IMR-90 (cell line): Measurements from ENCODE around the gene CEBPB. TPM values are rescaled to one million over a fixed set of nuclear protein-coding genes. Genes with fewer than 3 reads are reported as not detected.
"Not testable (repeated sequence)": the region's sequence is repeated elsewhere in the genome, so short reads cannot be mapped to it uniquely, and the experiment has no call there.

ENCODE experiments used
- ATAC-seq: fragments of 200-7000 bp; cut with Tn5 transposase; 2 replicates; pipeline ENCODE4 v1.9.1; 2020; ENCODE audit warnings: low read depth, mild to moderate bottlenecking, moderate library complexity
- BruUV-seq: library from RNA; stranded (reverse); fragments of 400-500 nt; replicated peaks from 2 replicates; lab custom pipeline; 2021; lab: Mats Ljungman, UMichigan
- CTCF ChIA-PET: fragments of 300-600 bp; formaldehyde crosslinking; extraction: SDS; loops from one replicate; lab custom pipeline; 2021; ENCODE audit warnings: antibody characterized with exemption; lab: Yijun Ruan, JAX
- POLR2A ChIA-PET: fragments of 300-600 bp; sonication (Branson Sonifier 250); formaldehyde crosslinking; loops from one replicate; lab custom pipeline; 2022; ENCODE audit warnings: antibody characterized with exemption; ENCODE audit not compliant: unreplicated experiment; lab: Charles Lee
- DNase-seq: peaks from one replicate; pipeline ENCODE4 v3.0.0; 2013
- H2AFZ ChIP-seq: replicated peaks from 2 replicates; pipeline ENCODE3; 2013; ENCODE audit warnings: low read length, mild to moderate bottlenecking; ENCODE audit not compliant: poor library complexity
- H2AK5ac ChIP-seq: 2 replicates; pipeline ENCODE4 v1.6.1; 2013; ENCODE audit warnings: low read depth, low read length, inconsistent platforms
- H2AK9ac ChIP-seq: replicated peaks from 2 replicates; pipeline ENCODE3; 2013; ENCODE audit warnings: mild to moderate bottlenecking, low read depth, low read length, moderate library complexity; ENCODE audit not compliant: poor library complexity
- H2BK120ac ChIP-seq: 2 replicates; pipeline ENCODE4 v1.6.1; 2013; ENCODE audit warnings: low read depth, low read length, inconsistent platforms
- H2BK15ac ChIP-seq: 3 replicates; pipeline ENCODE4 v1.6.1; 2013; ENCODE audit warnings: low read depth, low read length, inconsistent platforms
- H2BK20ac ChIP-seq: 2 replicates; pipeline ENCODE4 v1.6.1; 2013; ENCODE audit warnings: low read depth, mild to moderate bottlenecking, inconsistent platforms, low read length, moderate library complexity
- H2BK5ac ChIP-seq: 2 replicates; pipeline ENCODE4 v1.6.1; 2013; ENCODE audit warnings: mild to moderate bottlenecking, low read depth, low read length, inconsistent platforms; ENCODE audit not compliant: poor library complexity, severe bottlenecking
- H3K14ac ChIP-seq: replicated peaks from 2 replicates; pipeline ENCODE4 v1.6.1; 2013; ENCODE audit warnings: low read depth, low read length, inconsistent platforms
- H3K18ac ChIP-seq: 2 replicates; pipeline ENCODE4 v1.6.1; 2013; ENCODE audit warnings: low read depth, low read length, control low read depth
- H3K23ac ChIP-seq: 2 replicates; pipeline ENCODE4 v1.6.1; 2013; ENCODE audit warnings: low read depth, low read length, inconsistent platforms
- H3K27ac ChIP-seq: 2 replicates; pipeline ENCODE4 v1.5.1; 2013; ENCODE audit warnings: mild to moderate bottlenecking, control low read depth, low read length; ENCODE audit not compliant: insufficient read depth
- H3K27me3 ChIP-seq: 2 replicates; pipeline ENCODE4 v1.6.1; 2013; ENCODE audit warnings: low read length; ENCODE audit not compliant: control insufficient read depth, insufficient read depth
- H3K36me3 ChIP-seq: 2 replicates; pipeline ENCODE4 v1.6.1; 2013; ENCODE audit warnings: low read length, mixed read lengths; ENCODE audit not compliant: control insufficient read depth, insufficient read depth
- H3K4ac ChIP-seq: 2 replicates; pipeline ENCODE4 v1.6.1; 2013; ENCODE audit warnings: low read depth, low read length, inconsistent platforms
- H3K4me1 ChIP-seq: 2 replicates; pipeline ENCODE4 v1.6.1; 2013; ENCODE audit warnings: low read length, mixed read lengths; ENCODE audit not compliant: control insufficient read depth, insufficient read depth
- H3K4me2 ChIP-seq: 2 replicates; pipeline ENCODE4 v1.6.1; 2013; ENCODE audit warnings: low read depth, mild to moderate bottlenecking, control low read depth, low read length, moderate library complexity
- H3K4me3 ChIP-seq: 2 replicates; pipeline ENCODE4 v1.5.1; 2013; ENCODE audit warnings: low read depth, mild to moderate bottlenecking, control low read depth, low read length, moderate library complexity; ENCODE audit not compliant: insufficient read depth
- H3K56ac ChIP-seq: 2 replicates; pipeline ENCODE4 v1.6.1; 2013; ENCODE audit warnings: low read length, inconsistent platforms; ENCODE audit not compliant: insufficient read depth; ENCODE audit errors: extremely low read depth
- H3K79me1 ChIP-seq, 2 experiments: 2 replicates each; pipeline ENCODE4 v1.6.1; 2013; ENCODE audit warnings: low read length in 2 of 2, inconsistent platforms in 1 of 2, low read depth in 1 of 2
- H3K9ac ChIP-seq: 2 replicates; pipeline ENCODE4 v1.6.1; 2013; ENCODE audit warnings: low read depth, low read length, control low read depth
- H3K9me1 ChIP-seq: 2 replicates; pipeline ENCODE4 v1.6.1; 2013; ENCODE audit warnings: low read length, inconsistent platforms; ENCODE audit not compliant: insufficient read depth
- H3K9me3 ChIP-seq: 2 replicates; pipeline ENCODE4 v1.6.1; 2013; ENCODE audit warnings: low read length; ENCODE audit not compliant: control insufficient read depth, insufficient read depth
- H4K20me1 ChIP-seq: 2 replicates; pipeline ENCODE4 v1.6.1; 2013; ENCODE audit warnings: low read length, inconsistent platforms; ENCODE audit not compliant: insufficient read depth
- H4K5ac ChIP-seq: 2 replicates; pipeline ENCODE4 v1.6.1; 2013; ENCODE audit warnings: mild to moderate bottlenecking, low read depth, low read length, control low read depth
- H4K8ac ChIP-seq, 2 experiments: 2 replicates each; pipeline ENCODE4 v1.6.1; 2013; ENCODE audit warnings: low read depth in 2 of 2, low read length in 2 of 2, control low read depth in 1 of 2, inconsistent platforms in 1 of 2
- H4K91ac ChIP-seq: 2 replicates; pipeline ENCODE4 v1.6.1; 2013; ENCODE audit warnings: low read depth, low read length, inconsistent platforms; ENCODE audit not compliant: insufficient read depth
- BHLHE40 ChIP-seq: fragments of 150-350 bp; IDR thresholded peaks from 2 replicates; pipeline ENCODE4 v1.6.1; 2016; ENCODE audit warnings: mild to moderate bottlenecking, low read depth, low read length
- CEBPB ChIP-seq: IDR thresholded peaks from 2 replicates; pipeline ENCODE4 v1.6.1; 2012; ENCODE audit warnings: low read depth, low read length, improper control_type of control experiment
- FOS ChIP-seq: fragments of 150-350 bp; IDR thresholded peaks from 2 replicates; pipeline ENCODE4 v1.6.1; 2016; ENCODE audit warnings: low read depth, low read length
- RAD21 ChIP-seq: IDR thresholded peaks from 2 replicates; pipeline ENCODE4 v1.6.1; 2012; ENCODE audit warnings: low read length, improper control_type of control experiment
- SMC3 ChIP-seq: fragments of 150-350 bp; IDR thresholded peaks from 2 replicates; pipeline ENCODE4 v1.6.1; 2016; ENCODE audit warnings: low read depth, mild to moderate bottlenecking, antibody characterized with exemption, low read length, moderate library complexity
- WGBS, 2 experiments: methylation state at CpG; one replicate each; pipeline versions ENCODE4 v1.1.5 to v1.1.7; 2013; ENCODE audit warnings: missing lambda C conversion rate in 2 of 2; ENCODE audit not compliant: insufficient read length in 1 of 2; ENCODE audit errors: extremely low coverage in 2 of 2; 5-methylcytosine and 5-hydroxymethylcytosine counted together
- dilution Hi-C: fragments of 300-500 bp; cut with HindIII; formaldehyde crosslinking; loops from one replicate; pipeline ENCODE4 v1.14.3; 2018; ENCODE audit warnings: low sequenced_read_pairs; ENCODE audit not compliant: unreplicated experiment
- in situ Hi-C: fragments of 300-500 bp; cut with MboI; formaldehyde crosslinking; loops from 3 replicates; pipeline ENCODE4 v1.14.3; 2019; ENCODE audit warnings: low sequenced_read_pairs, inconsistent platforms, mixed read lengths
- intact Hi-C: fragments of 100-400 bp; cut with micrococcal nuclease; formaldehyde crosslinking; loops from 2 replicates; pipeline ENCODE4 v1.10.0; 2022
- polyA plus RNA-seq, 3 experiments: library from polyadenylated mRNA; depleted of rRNA; stranded (reverse); fragments of >200 nt; gene quantifications; 2 replicates each; pipeline ENCODE4 v1.2.3, GENCODE V29; 2012; ENCODE audit warnings: low replicate concordance in 1 of 3
- total RNA-seq: library from RNA; depleted of rRNA; stranded (reverse); fragments of >200 nt; gene quantifications from 2 replicates; pipeline ENCODE4 v1.2.3, GENCODE V29; 2012

Gene CEBPB
- total and polyA plus RNA-seq, 2 of the 4 experiments (the other 2 are of a cell fraction), result 3.4 to 17.4 TPM

DNA sequence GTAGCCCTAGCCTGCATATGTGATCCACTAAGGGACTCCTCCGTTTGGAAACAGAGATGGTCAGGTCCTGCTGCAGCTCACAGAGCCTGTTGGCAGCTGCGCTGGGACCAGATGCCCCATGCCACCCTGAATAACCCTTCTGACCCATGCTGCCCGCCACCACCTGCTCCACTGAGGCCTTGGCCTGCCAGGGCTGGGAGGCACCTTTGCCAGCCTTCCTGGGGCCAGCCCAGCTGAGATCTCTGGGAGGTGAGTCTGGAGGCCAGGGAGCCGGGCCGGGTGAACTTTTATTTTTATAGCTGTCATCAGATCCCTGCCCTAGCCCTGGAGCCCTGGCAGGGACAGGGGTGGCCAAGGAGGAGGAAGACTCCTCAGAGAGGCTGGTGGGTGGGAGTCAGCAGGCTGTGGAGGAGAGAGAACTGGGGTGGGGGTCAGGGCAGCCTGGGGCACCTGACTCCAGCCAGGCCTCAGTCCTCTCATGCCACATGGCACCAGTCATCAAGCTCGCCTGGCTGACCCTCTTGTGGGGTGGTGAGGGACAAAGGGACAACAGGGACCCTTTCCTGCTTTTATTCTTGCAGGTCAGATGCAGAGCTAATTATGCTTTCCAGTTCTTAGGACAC, 10.0 kb downstream of the CEBPB start:
- H2AK5ac ChIP-seq, result no peak overlapping the region
- CTCF ChIA-PET, result no interaction called here
- no peak overlapping the region for H4K8ac ChIP-seq
- no peak overlapping the region for H2BK15ac ChIP-seq
- H3K4me2 ChIP-seq, result no peak overlapping the region
- no peak overlapping the region for H3K18ac ChIP-seq
- no peak overlapping the region for H2AFZ ChIP-seq
- H3K4me3 ChIP-seq, result no peak overlapping the region
- H3K23ac ChIP-seq, result no peak overlapping the region
- no peaks in the 10 kb centered on the region for H3K27me3 ChIP-seq
- no peak overlapping the region for H4K5ac ChIP-seq
- POLR2A ChIA-PET, result no interaction called here
- in situ Hi-C loops, result no loop called here
- no peak overlapping the region for H2AK9ac ChIP-seq
- H2BK5ac ChIP-seq, result no peak overlapping the region
- WGBS, 2 experiments, result 79% methylated on average over 4 of the region's 6 CpGs; no CpG with 5 or more reads in 1 of the 2 experiments
- H4K20me1 ChIP-seq, result peaks cover 14% of the 10 kb centered on the region
- peaks cover 5% of the 10 kb centered on the region; the same call in 1 of the 2 replicates for H3K36me3 ChIP-seq
- peaks cover 6% of the 10 kb centered on the region; the same call in 1 of the 2 replicates for H3K9me3 ChIP-seq
- intact Hi-C loops, result no loop called here
- H3K4me1 ChIP-seq, result no peaks in the 10 kb centered on the region; the same call in 1 of the 2 replicates
- 0 out of 2 replicates have a peak, but pooled peaks cover under 1% of the 10 kb centered on the region for H3K9me1 ChIP-seq
- no peak overlapping the region for H3K14ac ChIP-seq
- no peak overlapping the region for H3K56ac ChIP-seq
- H2BK120ac ChIP-seq, result no peak overlapping the region
- no peak overlapping the region for H2BK20ac ChIP-seq
- no peak overlapping the region for H4K91ac ChIP-seq
- TF ChIP-seq SMC3, result no peak
- TF ChIP-seq CEBPB, result no peak
- no peak for TF ChIP-seq FOS
- TF ChIP-seq RAD21, result no peak
- no peak for TF ChIP-seq BHLHE40
- H3K4ac ChIP-seq, result no peak overlapping the region
- no TSS peak for BruUV-seq
- no peak overlapping the region for H3K9ac ChIP-seq
- dilution Hi-C loops, result no loop called here
- DNase-seq, result no peak
- H3K27ac ChIP-seq, result no peak overlapping the region
- H3K79me1 ChIP-seq, result peaks cover 0 to 21% of the 10 kb centered on the region in 2 experiments; a peak in 3 of 4 replicates
- ATAC-seq, result no peak

DNA sequence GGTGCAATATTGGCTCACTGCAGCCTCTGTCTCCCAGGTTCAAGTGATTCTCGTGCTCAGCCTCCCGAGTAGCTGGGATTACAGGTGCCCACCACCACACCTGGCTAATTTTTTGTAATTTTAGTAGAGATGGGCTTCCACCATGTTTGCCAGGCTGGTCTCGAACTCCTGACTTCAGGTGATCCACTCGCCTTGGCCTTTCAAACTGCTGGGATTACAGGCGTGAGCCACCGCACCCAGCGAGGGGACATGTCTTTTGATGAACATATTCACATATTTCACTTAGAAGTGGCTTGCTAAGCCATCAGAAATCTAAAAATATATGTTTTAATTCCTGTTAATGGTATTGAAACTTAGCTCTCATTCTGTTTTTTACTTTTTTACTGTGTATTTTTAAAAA, 11.1 kb downstream of the CEBPB start:
- H3K79me1 ChIP-seq, intact Hi-C loops, H2BK15ac ChIP-seq: not testable (repeated sequence)

More for the DNA sequence above, 11.1 kb downstream of the CEBPB start:
- H3K9me3 ChIP-seq, BruUV-seq, dilution Hi-C loops, H4K5ac ChIP-seq, H3K14ac ChIP-seq, ATAC-seq, H4K8ac ChIP-seq, H3K18ac ChIP-seq, H3K27ac ChIP-seq, H2BK5ac ChIP-seq, H3K4me1 ChIP-seq, in situ Hi-C loops, H3K4me3 ChIP-seq, CTCF ChIA-PET, H2BK20ac ChIP-seq, H3K56ac ChIP-seq, H2AK9ac ChIP-seq, H3K9me1 ChIP-seq, H3K23ac ChIP-seq, H4K91ac ChIP-seq, H4K20me1 ChIP-seq, POLR2A ChIA-PET, DNase-seq, H3K9ac ChIP-seq, H2BK120ac ChIP-seq, H3K36me3 ChIP-seq, H3K4me2 ChIP-seq, H2AFZ ChIP-seq, H2AK5ac ChIP-seq, H3K4ac ChIP-seq, H3K27me3 ChIP-seq: not testable (repeated sequence)
- WGBS, 2 experiments, result 93% methylated on average over 2 of the region's 7 CpGs; no CpG with 5 or more reads in 1 of the 2 experiments
